Choroid plexus epithelial cell (primary cell): ENCODE data around the gene SPATS2L.
A peak's percentile ranks its signal among the peaks of the same experiment; 100 is the strongest.

Experiments
- DNase-seq: peaks from one replicate; pipeline ENCODE4 v3.0.0-alpha.2; 2010; ENCODE audit warnings: low read depth
- H3K4me3 ChIP-seq: 2 replicates; pipeline ENCODE4 v1.5.1; 2011; ENCODE audit warnings: low read depth, mild to moderate bottlenecking, control low read depth, low read length, moderate library complexity
- CTCF ChIP-seq: conservative IDR thresholded peaks from 2 replicates; pipeline ENCODE4 v1.5.1; 2011; ENCODE audit warnings: low read depth, mild to moderate bottlenecking, control low read depth, inconsistent platforms, low read length, moderate library complexity

The SPATS2L gene

GRCh38 chr2:200443916-200444315 lies 137.4 kb downstream of the SPATS2L start:
- no peak for TF ChIP-seq CTCF
- H3K4me3 ChIP-seq = no peak overlapping the region
- DNase-seq = no peak

GRCh38 chr2:200444530-200444929 lies 138.0 kb downstream of the SPATS2L start:
- no peak for DNase-seq
- H3K4me3 ChIP-seq = no peak overlapping the region
- TF ChIP-seq CTCF = no peak

GRCh38 chr2:200445284-200445683 lies 138.8 kb downstream of the SPATS2L start:
- TF ChIP-seq CTCF = no peak
- no peak for DNase-seq
- H3K4me3 ChIP-seq = no peak overlapping the region

- DNase-seq = no peak
- TF ChIP-seq CTCF = no peak
- H3K4me3 ChIP-seq = no peak overlapping the region
Observed at GRCh38 chr2:200446612-200447011, 140.1 kb downstream of the SPATS2L start.

- peak; percentile 51 for DNase-seq
- TF ChIP-seq CTCF = no peak
- no peak overlapping the region for H3K4me3 ChIP-seq
Observed at GRCh38 chr2:200447139-200447855, 140.8 kb downstream of the SPATS2L start.

GRCh38 chr2:200448455-200448854 lies 142.0 kb downstream of the SPATS2L start:
- no peak for TF ChIP-seq CTCF
- no peak for DNase-seq
- H3K4me3 ChIP-seq = no peak overlapping the region

GRCh38 chr2:200449149-200449548 lies 142.7 kb downstream of the SPATS2L start:
- no peak for TF ChIP-seq CTCF
- DNase-seq = no peak

More at GRCh38 chr2:200449149-200449548, 142.7 kb downstream of the SPATS2L start:
- H3K4me3 ChIP-seq = no peak overlapping the region
